CD8-positive, alpha-beta memory T cell (primary cell): Measurements from ENCODE around the gene CLCN3. TPM values are rescaled to one million over a fixed set of nuclear protein-coding genes. Genes with fewer than 3 reads are reported as not detected.

ENCODE experiments used
- CTCF ChIA-PET: fragments of 350-600 bp; sonication (Branson Sonifier 250); formaldehyde crosslinking; loops from one replicate; lab custom pipeline; 2021; ENCODE audit warnings: antibody characterized with exemption; lab: Charles Lee
- POLR2A ChIA-PET: fragments of 350-600 bp; sonication (Branson Sonifier 250); formaldehyde crosslinking; loops from one replicate; lab custom pipeline; 2021; ENCODE audit warnings: antibody characterized with exemption; lab: Charles Lee
- DNase-seq, 5 donors: peaks; one replicate each; pipeline versions ENCODE4 v3.0.0 to v3.0.0-alpha.2; 2020 to 2022; ENCODE audit warnings: mixed read lengths in 1 of 5
- H3K27ac ChIP-seq: one replicate; pipeline ENCODE4 v1.7.0; 2013; ENCODE audit warnings: low read depth, mild to moderate bottlenecking, low read length, moderate library complexity
- H3K27me3 ChIP-seq: 2 replicates; pipeline ENCODE4 v1.7.0; 2013; ENCODE audit warnings: low read length, mild to moderate bottlenecking; ENCODE audit not compliant: insufficient read depth, poor library complexity, severe bottlenecking
- H3K36me3 ChIP-seq: 2 replicates; pipeline ENCODE4 v1.7.0; 2013; ENCODE audit warnings: mild to moderate bottlenecking, low read length, moderate library complexity; ENCODE audit not compliant: insufficient read depth
- H3K4me1 ChIP-seq: 2 replicates; pipeline ENCODE4 v1.7.0; 2013; ENCODE audit warnings: mild to moderate bottlenecking, low read length, moderate library complexity; ENCODE audit not compliant: insufficient read depth
- H3K4me3 ChIP-seq: 2 replicates; pipeline ENCODE4 v1.7.0; 2013; ENCODE audit warnings: mild to moderate bottlenecking, low read length
- H3K9me3 ChIP-seq: 2 replicates; pipeline ENCODE4 v1.7.0; 2013; ENCODE audit warnings: mild to moderate bottlenecking, low read length
- H3K27ac Mint-ChIP-seq, 8 donors: one replicate each; pipeline ENCODE4 v1.8.0; 2020 to 2021; ENCODE audit warnings: mixed read lengths in 8 of 8, mild to moderate bottlenecking in 6 of 8, inconsistent platforms in 3 of 8, moderate library complexity in 3 of 8
- H3K27me3 Mint-ChIP-seq, 2 donors: one replicate each; pipeline ENCODE4 v1.8.0; 2020 to 2021; ENCODE audit warnings: mixed read lengths in 2 of 2, mild to moderate bottlenecking in 1 of 2, moderate library complexity in 1 of 2
- H3K36me3 Mint-ChIP-seq, 3 donors: one replicate each; pipeline ENCODE4 v1.8.0; 2020 to 2021; ENCODE audit warnings: mixed read lengths in 3 of 3, inconsistent platforms in 1 of 3, mild to moderate bottlenecking in 1 of 3
- H3K4me1 Mint-ChIP-seq, 3 donors: one replicate each; pipeline ENCODE4 v1.8.0; 2020 to 2021; ENCODE audit warnings: mixed read lengths in 3 of 3, inconsistent platforms in 1 of 3, mild to moderate bottlenecking in 1 of 3
- H3K4me3 Mint-ChIP-seq, 7 donors: one replicate each; pipeline ENCODE4 v1.8.0; 2020 to 2021; ENCODE audit warnings: mixed read lengths in 7 of 7, mild to moderate bottlenecking in 6 of 7, moderate library complexity in 4 of 7, inconsistent platforms in 2 of 7
- H3K9me3 Mint-ChIP-seq, 5 donors: one replicate each; pipeline ENCODE4 v1.8.0; 2020 to 2022; ENCODE audit warnings: mixed read lengths in 5 of 5, mild to moderate bottlenecking in 3 of 5, moderate library complexity in 2 of 5, inconsistent platforms in 1 of 5
- polyA plus RNA-seq: library from polyadenylated mRNA; unstranded; fragments of 300-500 nt; fragmentation: Illumina TruSeq; gene quantifications from one replicate; pipeline ENCODE4 v1.2.3, GENCODE V29; 2021
- total RNA-seq, 2 experiments: library from RNA; stranded (reverse); gene quantifications; one replicate each; pipeline ENCODE4 v1.2.3, GENCODE V29; 2021

CLCN3 gene
- total and polyA plus RNA-seq, 3 experiments from 2014 or later = 12.8 to 24.5 (median 23.3) TPM

- H3K36me3 ChIP-seq = no peaks in the 10 kb centered on the region
- H3K27ac ChIP-seq = no peak overlapping the region
- Mint-ChIP-seq H3K4me1 (no peaks in the 10 kb centered on the region), H3K9me3 (no peaks in the 10 kb centered on the region), H3K27me3 (no peaks in the 10 kb centered on the region), H3K4me3 (no peak overlapping the region), H3K27ac (peak overlapping the region in 1 of 8 donors; percentile 37), H3K36me3 (peaks cover 11 to 64% (median 17%) of the 10 kb centered on the region in 3 donors)
- no peaks in the 10 kb centered on the region for H3K4me1 ChIP-seq
- H3K27me3 ChIP-seq = no peaks in the 10 kb centered on the region
- no peak overlapping the region for H3K4me3 ChIP-seq
- ChIA-PET POLR2A (no interaction called here), CTCF (interaction anchor here (1.1 kb wide), 1 partner anchor 20 kb away, joined by 4 read pairs; the partner anchor contains the start of gene NEK1)
- DNase-seq = no peak
- H3K9me3 ChIP-seq = no peaks in the 10 kb centered on the region
Observed at GRCh38 chr4:169593050-169593560, 27.3 kb upstream of the CLCN3 start.

GRCh38 chr4:169594560-169595195 lies 25.7 kb upstream of the CLCN3 start:
- no peak overlapping the region for H3K4me3 ChIP-seq
- H3K9me3 Mint-ChIP-seq = no peaks in the 10 kb centered on the region
- ChIA-PET POLR2A (no interaction called here), CTCF (interaction anchor here (1.1 kb wide), 1 partner anchor 19 kb away, joined by 3 read pairs; no protein-coding TSS in a partner anchor)
- H3K36me3 Mint-ChIP-seq = peaks cover 8 to 62% (median 14%) of the 10 kb centered on the region in 3 donors
- H3K36me3 ChIP-seq = peaks cover 5% of the 10 kb centered on the region
- no peaks in the 10 kb centered on the region for H3K27me3 ChIP-seq
- no peaks in the 10 kb centered on the region for H3K4me1 Mint-ChIP-seq
- DNase-seq = no peak
- H3K27ac ChIP-seq = no peak overlapping the region
- H3K4me3 Mint-ChIP-seq = no peak overlapping the region
- H3K27ac Mint-ChIP-seq = no peak overlapping the region
- H3K27me3 Mint-ChIP-seq = no peaks in the 10 kb centered on the region
- H3K4me1 ChIP-seq = no peaks in the 10 kb centered on the region
- no peaks in the 10 kb centered on the region for H3K9me3 ChIP-seq

- Mint-ChIP-seq H3K9me3 (no peaks in the 10 kb centered on the region), H3K27me3 (no peaks in the 10 kb centered on the region), H3K4me1 (peaks cover 1 to 21% (median 19%) of the 10 kb centered on the region in 3 donors), H3K36me3 (peaks cover 0 to 54% (median 20%) of the 10 kb centered on the region in 3 donors), H3K27ac (no peak overlapping the region), H3K4me3 (no peak overlapping the region)
- H3K27me3 ChIP-seq = no peaks in the 10 kb centered on the region
- no peak overlapping the region for H3K4me3 ChIP-seq
- DNase-seq = no peak
- no peaks in the 10 kb centered on the region for H3K9me3 ChIP-seq
- CTCF ChIA-PET = interaction anchor here (1.0 to 1.6 kb wide), 3 partner anchors 9 to 12 kb away, joined by 3 to 6 read pairs (median 4); partner anchors contain the start of gene NEK1
- POLR2A ChIA-PET = no interaction called here
- H3K4me1 ChIP-seq = peaks cover 1% of the 10 kb centered on the region
- H3K27ac ChIP-seq = no peak overlapping the region
- peaks cover 11% of the 10 kb centered on the region for H3K36me3 ChIP-seq
Observed at GRCh38 chr4:169601016-169601771, 19.2 kb upstream of the CLCN3 start.

GRCh38 chr4:169603312-169603711 lies 17.1 kb upstream of the CLCN3 start:
- Histone ChIP-seq H3K27me3 (no peaks in the 10 kb centered on the region), H3K27ac (no peak overlapping the region), H3K4me3 (no peak overlapping the region), H3K36me3 (peaks cover 11% of the 10 kb centered on the region), H3K9me3 (no peaks in the 10 kb centered on the region), H3K4me1 (peaks cover 4% of the 10 kb centered on the region)
- H3K4me3 Mint-ChIP-seq = no peak overlapping the region
- H3K9me3 Mint-ChIP-seq = no peaks in the 10 kb centered on the region
- no peak for DNase-seq
- ChIA-PET POLR2A (no interaction called here), CTCF (no interaction called here)
- H3K27ac Mint-ChIP-seq = no peak overlapping the region
- no peaks in the 10 kb centered on the region for H3K27me3 Mint-ChIP-seq
- peaks cover 0 to 51% (median 22%) of the 10 kb centered on the region in 3 donors for H3K36me3 Mint-ChIP-seq
- H3K4me1 Mint-ChIP-seq = peaks cover 12 to 36% (median 34%) of the 10 kb centered on the region in 3 donors

GRCh38 chr4:169604131-169604900 lies 16.1 kb upstream of the CLCN3 start:
- peaks cover 14 to 44% (median 34%) of the 10 kb centered on the region in 3 donors for H3K4me1 Mint-ChIP-seq
- H3K27me3 Mint-ChIP-seq = no peaks in the 10 kb centered on the region
- no peaks in the 10 kb centered on the region for H3K9me3 Mint-ChIP-seq
- Histone ChIP-seq H3K9me3 (no peaks in the 10 kb centered on the region), H3K4me1 (peaks cover 4% of the 10 kb centered on the region), H3K27me3 (no peaks in the 10 kb centered on the region), H3K36me3 (peaks cover 6% of the 10 kb centered on the region), H3K4me3 (no peak overlapping the region), H3K27ac (no peak overlapping the region)
- DNase-seq = no peak
- peak overlapping the region in 2 of 8 donors; percentile 10 to 21 for H3K27ac Mint-ChIP-seq
- ChIA-PET POLR2A (no interaction called here), CTCF (no interaction called here)
- peaks cover 0 to 48% (median 22%) of the 10 kb centered on the region in 3 donors for H3K36me3 Mint-ChIP-seq
- no peak overlapping the region for H3K4me3 Mint-ChIP-seq

GRCh38 chr4:169604903-169605331 lies 15.5 kb upstream of the CLCN3 start:
- H3K4me3 Mint-ChIP-seq = no peak overlapping the region
- CTCF ChIA-PET = no interaction called here
- peaks cover 14 to 48% (median 39%) of the 10 kb centered on the region in 3 donors for H3K4me1 Mint-ChIP-seq
- no peaks in the 10 kb centered on the region for H3K9me3 ChIP-seq
- no peak overlapping the region for H3K4me3 ChIP-seq
- H3K9me3 Mint-ChIP-seq = no peaks in the 10 kb centered on the region
- no peaks in the 10 kb centered on the region for H3K27me3 ChIP-seq
- POLR2A ChIA-PET = no interaction called here
- H3K27ac Mint-ChIP-seq = peak overlapping the region in 1 of 8 donors; percentile 10
- no peak for DNase-seq
- H3K36me3 Mint-ChIP-seq = peaks cover 0 to 45% (median 21%) of the 10 kb centered on the region in 3 donors
- no peak overlapping the region for H3K27ac ChIP-seq
- no peaks in the 10 kb centered on the region for H3K27me3 Mint-ChIP-seq
- H3K36me3 ChIP-seq = peaks cover 6% of the 10 kb centered on the region
- peaks cover 4% of the 10 kb centered on the region for H3K4me1 ChIP-seq

- Histone ChIP-seq H3K4me1 (peaks cover 31% of the 10 kb centered on the region), H3K4me3 (no peak overlapping the region), H3K9me3 (no peaks in the 10 kb centered on the region), H3K27ac (no peak overlapping the region), H3K36me3 (no peaks in the 10 kb centered on the region), H3K27me3 (no peaks in the 10 kb centered on the region)
- peak overlapping the region; percentile 94 to 99 (median 97) for H3K4me3 Mint-ChIP-seq
- H3K36me3 Mint-ChIP-seq = peaks cover 0 to 26% (median 9%) of the 10 kb centered on the region in 3 donors
- ChIA-PET CTCF (interaction anchor here (1.5 to 2.5 kb wide), 2 partner anchors 10 to 58 kb away, joined by 3 to 7 read pairs; no protein-coding TSS in a partner anchor), POLR2A (no interaction called here)
- H3K27ac Mint-ChIP-seq = peak overlapping the region; percentile 43 to 100 (median 99)
- peaks cover 0 to 2% of the 10 kb centered on the region in 2 donors for H3K27me3 Mint-ChIP-seq
- no peak for DNase-seq
- H3K4me1 Mint-ChIP-seq = peaks cover 37 to 62% (median 49%) of the 10 kb centered on the region in 3 donors
- no peaks in the 10 kb centered on the region for H3K9me3 Mint-ChIP-seq
Observed at GRCh38 chr4:169611157-169611556, 9.2 kb upstream of the CLCN3 start.
